ENCODE data around the gene LACTBL1. TPM values are rescaled to one million over a fixed set of nuclear protein-coding genes. Genes with fewer than 3 reads are reported as not detected.
"Not testable (repeated sequence)": the region's sequence is repeated elsewhere in the genome, so short reads cannot be mapped to it uniquely, and the experiment has no call there.

The LACTBL1 gene
- total RNA-seq, 2 experiments from 2014 or later: not detected

- no peaks in the 10 kb centered on the region for H3K4me1 Mint-ChIP-seq (ENCODE audit: low read depth)
These were observed 11.3 kb upstream of the LACTBL1 start for GRCh38 chr1:22983944-22984343.

DNA sequence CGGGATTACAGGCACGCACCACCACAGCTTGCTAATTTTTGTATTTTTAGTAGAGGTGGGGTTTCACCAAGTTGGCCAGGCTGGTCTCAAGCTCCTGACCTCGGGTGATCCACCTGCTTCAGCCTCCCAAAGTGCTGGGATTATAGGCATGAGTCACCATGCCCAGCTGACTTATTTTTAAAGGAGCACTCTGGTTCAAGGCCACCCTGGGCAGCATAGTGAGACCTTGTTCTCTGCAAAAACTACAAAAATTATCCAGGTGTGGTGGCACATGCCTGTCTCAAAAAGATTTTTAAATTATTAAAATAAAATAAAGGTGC is 7.8 kb upstream of the LACTBL1 start:
- H3K9me3 Mint-ChIP-seq; H3K4me3 Mint-ChIP-seq; H3K27ac Mint-ChIP-seq; ATAC-seq; H3K36me3 Mint-ChIP-seq (ENCODE audit: low read depth); H3K4me1 Mint-ChIP-seq (ENCODE audit: low read depth); intact Hi-C loops (cut with micrococcal nuclease); DNase-seq; H3K27me3 Mint-ChIP-seq; POLR2A ChIA-PET; CTCF ChIA-PET: not testable (repeated sequence)

More at GRCh38 chr1:22983944-22984343, 11.3 kb upstream of the LACTBL1 start:
- Mint-ChIP-seq H3K36me3 (ENCODE audit: low read depth) (no peaks in the 10 kb centered on the region), H3K4me3 (no peak overlapping the region), H3K27me3 (peaks cover 2% of the 10 kb centered on the region), H3K9me3 (no peaks in the 10 kb centered on the region), H3K27ac (no peak overlapping the region)
- ATAC-seq: no peak
- intact Hi-C loops (cut with micrococcal nuclease): no loop called here
- POLR2A ChIA-PET: no interaction called here
- CTCF ChIA-PET: interaction anchor here (2.0 kb wide), 1 partner anchor 20 kb away, joined by 5 read pairs; no protein-coding TSS in a partner anchor
- TF ChIP-seq, protein P1, sequence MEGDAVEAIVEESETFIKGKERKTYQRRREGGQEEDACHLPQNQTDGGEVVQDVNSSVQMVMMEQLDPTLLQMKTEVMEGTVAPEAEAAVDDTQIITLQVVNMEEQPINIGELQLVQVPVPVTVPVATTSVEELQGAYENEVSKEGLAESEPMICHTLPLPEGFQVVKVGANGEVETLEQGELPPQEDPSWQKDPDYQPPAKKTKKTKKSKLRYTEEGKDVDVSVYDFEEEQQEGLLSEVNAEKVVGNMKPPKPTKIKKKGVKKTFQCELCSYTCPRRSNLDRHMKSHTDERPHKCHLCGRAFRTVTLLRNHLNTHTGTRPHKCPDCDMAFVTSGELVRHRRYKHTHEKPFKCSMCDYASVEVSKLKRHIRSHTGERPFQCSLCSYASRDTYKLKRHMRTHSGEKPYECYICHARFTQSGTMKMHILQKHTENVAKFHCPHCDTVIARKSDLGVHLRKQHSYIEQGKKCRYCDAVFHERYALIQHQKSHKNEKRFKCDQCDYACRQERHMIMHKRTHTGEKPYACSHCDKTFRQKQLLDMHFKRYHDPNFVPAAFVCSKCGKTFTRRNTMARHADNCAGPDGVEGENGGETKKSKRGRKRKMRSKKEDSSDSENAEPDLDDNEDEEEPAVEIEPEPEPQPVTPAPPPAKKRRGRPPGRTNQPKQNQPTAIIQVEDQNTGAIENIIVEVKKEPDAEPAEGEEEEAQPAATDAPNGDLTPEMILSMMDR (IDR thresholded peaks at IDR 0.05): no peak
- DNase-seq: no peak

GRCh38 chr1:22978299-22978698 is 5.6 kb upstream of the LACTBL1 start:
- ChIA-PET CTCF (interaction anchor here (1.3 to 3.5 kb wide), 2 partner anchors 13 to 206 kb away, joined by 4 to 17 read pairs; no protein-coding TSS in a partner anchor), POLR2A (no interaction called here)
- H3K27ac Mint-ChIP-seq: no peak overlapping the region
- ATAC-seq (no peak), DNase-seq (no peak)
- intact Hi-C loops (cut with micrococcal nuclease): loop anchor here (5.0 kb wide), 1 partner anchor 109 kb away; no protein-coding TSS in a partner anchor
- H3K36me3 Mint-ChIP-seq (ENCODE audit: low read depth): no peaks in the 10 kb centered on the region
- H3K4me1 Mint-ChIP-seq (ENCODE audit: low read depth): no peaks in the 10 kb centered on the region
- no peak overlapping the region for H3K4me3 Mint-ChIP-seq
- no peaks in the 10 kb centered on the region for H3K9me3 Mint-ChIP-seq
- H3K27me3 Mint-ChIP-seq: peaks cover 8% of the 10 kb centered on the region
- TF ChIP-seq, protein P1 (IDR thresholded peaks at IDR 0.05): no peak

DNA sequence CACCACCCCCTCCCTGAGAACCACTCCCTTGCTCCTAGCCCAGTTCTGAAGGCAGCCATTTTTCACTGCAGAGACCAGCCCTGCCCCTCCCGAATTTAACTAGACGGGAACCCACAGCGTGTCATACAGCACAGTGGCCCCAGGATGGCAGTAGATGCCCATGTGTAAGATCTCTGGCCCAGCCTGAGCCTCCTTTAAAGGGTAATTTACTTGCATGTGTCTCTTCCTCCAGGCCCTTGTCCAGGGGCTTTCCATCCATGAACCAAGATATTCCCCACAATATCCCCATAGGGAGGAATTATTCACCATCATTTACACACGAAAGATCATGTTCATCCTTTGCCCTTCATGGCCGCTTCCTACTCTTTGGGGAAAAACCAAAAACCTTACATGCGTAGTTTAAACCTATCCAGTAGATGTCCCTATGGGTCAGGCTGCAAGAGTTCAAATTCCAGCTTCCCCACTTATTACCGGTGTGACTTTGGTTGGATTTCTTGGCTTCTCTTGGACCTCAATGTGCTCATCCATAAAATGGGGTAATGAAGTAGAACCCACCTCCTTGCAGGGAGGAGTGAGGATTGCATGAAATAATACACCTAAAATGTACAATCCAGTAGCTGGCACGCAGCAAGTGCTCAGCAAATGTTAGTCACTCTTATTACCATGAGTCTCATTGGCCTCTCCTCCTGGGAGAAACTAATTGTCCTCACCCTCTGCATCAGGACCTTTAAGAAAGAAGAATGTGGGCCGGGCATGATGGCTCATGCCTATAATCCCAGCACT is 4.0 kb upstream of the LACTBL1 start:
- H3K4me3 Mint-ChIP-seq: no peak overlapping the region
- intact Hi-C loops (cut with micrococcal nuclease): loop anchor here (2.0 to 5.0 kb wide), 2 partner anchors 111 to 208 kb away; no protein-coding TSS in a partner anchor
- ATAC-seq (peak; percentile 100), DNase-seq (peak; percentile 73)
- TF ChIP-seq, protein P1 (IDR thresholded peaks at IDR 0.05): peak; percentile 59
- no peak overlapping the region for H3K27ac Mint-ChIP-seq
- POLR2A ChIA-PET: no interaction called here
- CTCF ChIA-PET: interaction anchor here (0.5 to 3.5 kb wide), 3 partner anchors 11 to 973 kb away, joined by 3 to 17 read pairs (median 3); no protein-coding TSS in a partner anchor
- H3K27me3 Mint-ChIP-seq: peaks cover 14% of the 10 kb centered on the region
- no peaks in the 10 kb centered on the region for H3K9me3 Mint-ChIP-seq
- H3K36me3 Mint-ChIP-seq (ENCODE audit: low read depth): no peaks in the 10 kb centered on the region
- H3K4me1 Mint-ChIP-seq (ENCODE audit: low read depth): no peaks in the 10 kb centered on the region

DNA sequence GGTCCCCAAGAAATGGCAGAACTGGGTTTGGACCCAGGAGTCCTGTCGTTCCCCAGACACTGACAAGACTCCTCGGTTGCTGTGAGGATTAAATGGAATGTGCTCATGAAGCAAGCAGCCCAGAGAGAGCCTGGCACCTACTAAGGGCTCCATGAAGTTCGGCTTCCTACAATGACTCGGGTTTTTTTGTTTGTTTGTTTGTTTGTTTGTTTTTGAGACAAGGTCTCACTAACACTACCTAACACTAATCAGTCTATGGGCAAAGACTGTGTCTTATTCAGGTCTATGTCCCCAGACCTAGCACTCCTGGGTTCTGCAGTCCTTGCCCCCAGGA is 3.4 kb upstream of the LACTBL1 start:
- no peak overlapping the region for H3K4me3 Mint-ChIP-seq
- POLR2A ChIA-PET: no interaction called here
- H3K9me3 Mint-ChIP-seq: no peaks in the 10 kb centered on the region
- no peaks in the 10 kb centered on the region for H3K4me1 Mint-ChIP-seq (ENCODE audit: low read depth)
- intact Hi-C loops (cut with micrococcal nuclease): loop anchor here (2.0 to 5.0 kb wide), 2 partner anchors 111 to 209 kb away; no protein-coding TSS in a partner anchor
- DNase-seq (no peak), ATAC-seq (no peak)
- TF ChIP-seq, protein P1 (IDR thresholded peaks at IDR 0.05): no peak
- no peaks in the 10 kb centered on the region for H3K36me3 Mint-ChIP-seq (ENCODE audit: low read depth)
- CTCF ChIA-PET: interaction anchor here (1.1 kb wide), 1 partner anchor 10 kb away, joined by 3 read pairs; no protein-coding TSS in a partner anchor
- peaks cover 18% of the 10 kb centered on the region for H3K27me3 Mint-ChIP-seq
- H3K27ac Mint-ChIP-seq: no peak overlapping the region

Data from activated CD8-positive, alpha-beta T cell treated with anti-CD3 and anti-CD28 coated beads for 36 hours (primary cell).